DMS79 treated with DMSO at 0.1 percent for 48 hours (cell line): ENCODE measurements around the gene SPC24.

Source experiments
- DNase-seq: peaks from one replicate; lab custom pipeline; 2025; lab: John Stamatoyannopoulos, UW

SPC24 gene, protein sequence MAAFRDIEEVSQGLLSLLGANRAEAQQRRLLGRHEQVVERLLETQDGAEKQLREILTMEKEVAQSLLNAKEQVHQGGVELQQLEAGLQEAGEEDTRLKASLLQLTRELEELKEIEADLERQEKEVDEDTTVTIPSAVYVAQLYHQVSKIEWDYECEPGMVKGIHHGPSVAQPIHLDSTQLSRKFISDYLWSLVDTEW

DNA sequence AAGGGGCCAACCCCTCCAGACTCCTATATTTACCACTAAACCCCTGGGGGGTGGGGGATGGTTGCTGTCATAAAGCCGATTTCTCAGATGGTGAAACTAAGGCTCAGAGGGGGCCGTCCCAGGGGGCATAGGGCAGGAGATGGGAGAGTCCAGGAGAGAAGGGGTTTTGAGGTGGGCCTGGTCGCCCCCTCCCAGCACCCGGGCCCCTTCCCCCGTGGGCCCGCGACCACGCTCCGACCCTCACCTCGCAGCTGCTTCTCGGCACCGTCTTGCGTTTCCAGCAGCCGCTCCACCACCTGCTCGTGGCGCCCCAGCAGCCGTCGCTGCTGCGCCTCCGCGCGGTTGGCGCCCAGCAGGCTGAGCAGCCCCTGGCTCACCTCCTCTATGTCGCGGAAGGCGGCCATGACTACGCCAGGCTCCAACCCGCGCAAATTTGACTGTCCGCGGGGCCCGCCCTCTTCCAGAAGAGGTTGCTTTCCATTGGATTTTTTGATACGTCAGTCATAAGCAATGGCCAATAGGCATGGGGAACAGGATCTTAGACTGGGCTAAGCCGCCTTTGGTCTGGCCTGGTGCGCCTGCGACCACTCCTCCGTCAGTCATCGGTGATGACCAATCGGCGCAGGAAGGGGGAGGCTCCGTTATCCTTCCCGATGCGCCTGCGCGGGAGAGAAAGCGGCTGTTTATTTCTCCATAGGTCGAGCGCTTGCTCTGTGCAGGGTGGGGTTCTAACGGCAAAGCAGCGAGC is at the start of gene SPC24:
TSS of gene SPC24 (minus strand) at position 410 of the 748 bp plus-strand sequence. CDS start at position 404, 6 bp downstream.
- peak; percentile 99 for DNase-seq

DNA sequence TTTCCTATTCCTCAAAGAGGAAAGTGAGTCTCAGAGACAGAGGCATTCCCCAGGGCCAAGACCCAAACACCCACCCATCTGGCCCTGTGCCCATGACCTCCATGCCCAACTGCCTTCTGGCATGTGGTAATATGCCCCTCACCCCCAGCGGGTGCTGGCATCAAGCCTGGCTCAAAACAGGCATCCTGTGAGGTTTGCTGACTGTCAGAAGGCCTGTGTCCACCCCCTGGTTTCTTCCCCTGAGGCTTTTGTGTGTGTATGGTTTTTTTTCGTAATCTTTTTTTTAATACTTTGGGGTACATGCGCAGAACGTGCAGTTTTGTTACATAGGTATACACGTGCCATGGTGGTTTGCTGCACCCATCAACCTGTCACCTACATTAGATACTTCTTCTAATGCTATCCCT is 49.4 kb upstream of the SPC24 start:
- no peak for DNase-seq

DNA sequence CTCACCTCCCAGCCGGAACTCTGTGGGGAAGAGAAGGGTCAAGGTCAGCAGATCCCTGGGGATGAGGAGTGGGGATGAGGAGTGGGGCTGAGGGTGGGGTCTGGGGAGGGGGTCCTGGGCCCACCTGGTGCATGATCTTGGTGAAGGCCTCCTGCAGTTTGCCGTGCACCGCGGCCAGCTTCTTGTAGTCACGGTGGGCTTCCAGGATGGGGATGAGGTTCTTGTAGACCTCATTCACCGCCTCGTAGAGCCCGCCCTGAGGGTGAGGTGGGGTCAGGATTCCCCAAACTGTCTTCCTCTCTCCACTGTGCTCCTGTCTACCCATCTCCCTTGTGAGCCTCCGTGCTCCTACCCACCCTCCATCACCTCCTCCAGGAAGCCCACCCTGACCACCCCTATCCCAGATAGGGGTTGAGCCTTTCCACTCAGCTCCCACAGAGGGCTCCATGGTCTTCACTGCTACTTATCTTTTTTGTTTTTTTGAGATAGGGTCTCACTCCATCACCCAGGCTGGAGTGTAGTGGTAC is 48.6 kb upstream of the SPC24 start:
- no peak for DNase-seq

DNA sequence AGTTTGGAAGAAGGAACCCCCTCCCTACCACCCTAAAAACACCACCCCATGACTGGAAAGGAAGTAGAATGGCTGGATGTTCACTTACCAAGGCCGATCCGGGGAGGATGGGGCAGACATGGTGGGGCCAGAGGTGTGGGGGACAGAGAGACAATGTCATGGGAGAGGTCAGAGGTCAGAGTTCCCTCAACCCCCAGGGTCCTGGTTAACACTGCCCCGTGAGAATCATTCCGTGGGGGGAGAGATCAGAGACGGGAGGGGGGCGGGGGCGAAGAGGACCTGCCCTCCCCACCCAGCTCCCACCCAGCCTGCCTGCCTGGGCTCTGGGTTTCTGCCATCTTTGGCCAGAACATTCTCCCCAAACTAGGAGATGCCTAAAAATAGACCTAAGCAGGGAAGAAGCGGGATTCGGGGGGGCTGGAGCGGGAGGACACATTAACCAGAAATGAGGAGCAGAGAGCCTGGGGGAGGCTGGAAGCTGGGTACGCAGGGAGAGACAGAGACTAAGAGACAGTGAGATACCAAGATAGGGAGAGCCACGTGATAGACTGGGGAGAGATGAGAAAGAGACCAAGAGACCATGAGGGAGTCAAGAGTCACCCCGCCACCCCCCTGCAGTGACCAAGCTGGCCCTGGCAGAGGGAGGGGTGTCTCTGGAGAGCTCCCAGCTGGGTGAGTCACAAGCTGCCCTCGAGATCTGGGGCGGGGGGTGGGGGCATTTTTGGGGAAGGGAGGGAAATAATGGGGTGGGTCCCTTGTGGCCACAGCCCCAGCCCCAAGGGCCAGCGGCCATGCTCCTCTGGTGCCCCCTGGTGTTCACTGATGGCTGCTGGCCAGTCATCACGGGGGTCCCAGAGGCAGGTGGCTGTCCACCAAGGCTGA is 47.9 kb upstream of the SPC24 start:
- DNase-seq = no peak

DNA sequence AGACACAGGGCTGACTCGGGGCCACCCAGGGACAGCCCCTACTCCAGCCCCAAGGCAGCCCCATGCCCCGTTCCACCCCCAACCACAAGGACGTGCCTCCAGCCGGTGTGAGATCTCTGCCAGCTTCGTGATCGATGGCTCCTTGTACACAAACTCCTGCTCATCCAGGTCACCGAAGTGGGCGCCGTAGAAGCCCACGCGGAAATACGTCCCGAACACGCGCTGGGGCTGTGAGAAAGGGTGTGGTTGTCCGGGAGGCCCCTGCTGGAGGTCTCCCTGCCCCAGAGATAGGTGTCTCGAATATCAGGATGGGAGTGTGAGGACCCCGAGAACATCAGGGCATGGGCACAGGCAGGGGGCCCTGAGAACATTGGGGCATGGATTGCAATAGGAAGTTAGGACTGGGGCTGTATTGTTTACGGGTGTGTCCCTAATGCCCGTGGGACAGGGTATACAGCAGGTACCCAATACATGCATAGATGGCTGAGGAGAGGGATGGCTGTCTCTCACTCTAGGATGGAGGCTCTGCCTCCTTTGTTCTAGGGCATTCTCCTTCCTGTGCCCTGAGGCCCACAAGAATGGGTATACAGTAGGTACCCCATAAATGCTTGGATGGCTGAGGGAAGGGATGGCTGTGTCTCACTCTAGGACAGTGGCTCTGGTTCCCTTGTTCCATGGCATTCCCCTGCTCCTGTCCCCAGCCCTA is 47.1 kb upstream of the SPC24 start:
- no peak for DNase-seq

DNA sequence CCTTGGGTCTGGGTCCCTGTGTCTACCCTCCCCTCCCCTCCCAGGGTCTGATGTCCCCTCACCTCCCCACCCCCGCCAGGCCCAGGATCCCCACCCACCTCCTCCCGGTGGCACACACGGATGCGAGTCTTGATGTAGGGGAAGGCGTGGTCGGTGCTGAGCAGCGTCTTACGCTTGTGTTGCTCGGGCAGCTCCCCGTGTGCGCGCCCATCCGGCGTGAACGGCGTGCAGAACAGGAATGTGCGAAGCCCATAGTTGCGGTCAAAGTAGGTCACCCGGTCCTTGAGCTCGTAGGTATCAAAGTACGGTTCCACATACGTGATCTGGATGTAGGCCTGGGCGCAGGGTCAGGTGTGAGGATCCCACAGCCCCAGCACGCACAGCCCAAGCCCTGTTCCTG is 46.2 kb upstream of the SPC24 start:
- no peak for DNase-seq

DNA sequence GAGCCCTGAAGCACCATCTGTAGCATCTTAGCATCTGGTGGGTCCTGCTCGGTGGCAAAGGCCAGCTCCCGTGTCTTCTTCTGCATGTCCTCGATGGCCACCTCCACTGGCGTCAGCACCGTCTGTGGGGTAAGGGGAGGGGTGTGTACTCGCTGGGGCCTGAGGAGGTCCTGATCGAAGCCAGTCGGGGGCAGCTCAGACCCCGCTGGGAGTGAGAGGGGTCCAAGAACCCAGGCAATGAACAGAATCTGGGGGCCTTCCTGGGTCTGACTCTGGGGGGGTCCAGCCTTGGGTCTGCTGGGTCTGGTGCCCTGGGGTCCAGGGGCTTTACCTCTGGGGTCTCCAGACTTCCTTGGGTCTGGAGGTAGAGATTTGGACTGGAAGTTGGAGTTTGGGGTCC is 45.3 kb upstream of the SPC24 start:
- DNase-seq = no peak

DNA sequence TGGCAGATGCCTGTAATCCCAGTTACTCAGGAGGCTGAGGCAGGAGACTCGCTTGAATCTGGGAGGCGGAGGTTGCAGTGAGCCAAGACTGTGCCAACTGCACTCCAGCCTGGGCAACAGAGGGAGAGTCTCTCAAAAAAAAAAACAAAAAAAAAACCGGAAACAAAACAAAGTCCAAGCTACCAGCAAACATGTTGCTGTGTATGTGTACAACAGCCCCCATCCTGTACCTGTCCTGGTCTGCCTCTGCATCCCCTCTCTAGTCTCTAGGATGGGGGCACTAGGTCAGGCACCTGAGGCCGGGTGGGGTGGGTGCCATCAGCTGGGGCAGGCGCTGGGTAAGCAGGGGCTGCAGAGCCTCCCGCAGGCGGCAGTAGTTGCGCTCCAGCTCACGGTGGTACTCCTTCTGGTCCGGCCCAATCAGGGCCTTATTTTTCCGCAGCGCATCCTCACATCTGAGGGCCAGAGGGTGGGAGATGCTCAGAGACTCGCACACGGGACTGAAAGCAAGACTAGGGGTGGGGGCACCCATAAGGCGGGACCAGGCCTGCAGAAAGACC is 44.5 kb upstream of the SPC24 start:
- DNase-seq = no peak

DNA sequence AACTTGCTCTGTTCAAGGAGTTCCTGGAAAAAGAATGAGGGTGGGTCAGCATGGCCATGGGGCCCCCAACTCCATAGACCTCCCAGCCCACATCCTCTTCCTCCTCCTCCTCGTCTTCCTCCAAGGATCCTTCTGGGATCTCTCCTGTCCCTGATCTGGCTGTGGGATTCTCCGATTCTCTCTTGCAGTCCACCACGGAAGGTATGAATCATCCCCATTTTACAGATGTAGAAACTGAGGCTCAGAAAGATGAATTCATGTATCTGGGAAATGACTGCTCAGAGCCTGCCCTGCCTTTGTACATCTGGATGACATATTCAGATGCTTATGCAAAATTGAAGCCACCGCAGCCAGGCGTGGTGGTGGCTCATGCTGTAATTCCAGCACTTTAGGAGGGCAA is 43.9 kb upstream of the SPC24 start:
- DNase-seq = no peak

DNA sequence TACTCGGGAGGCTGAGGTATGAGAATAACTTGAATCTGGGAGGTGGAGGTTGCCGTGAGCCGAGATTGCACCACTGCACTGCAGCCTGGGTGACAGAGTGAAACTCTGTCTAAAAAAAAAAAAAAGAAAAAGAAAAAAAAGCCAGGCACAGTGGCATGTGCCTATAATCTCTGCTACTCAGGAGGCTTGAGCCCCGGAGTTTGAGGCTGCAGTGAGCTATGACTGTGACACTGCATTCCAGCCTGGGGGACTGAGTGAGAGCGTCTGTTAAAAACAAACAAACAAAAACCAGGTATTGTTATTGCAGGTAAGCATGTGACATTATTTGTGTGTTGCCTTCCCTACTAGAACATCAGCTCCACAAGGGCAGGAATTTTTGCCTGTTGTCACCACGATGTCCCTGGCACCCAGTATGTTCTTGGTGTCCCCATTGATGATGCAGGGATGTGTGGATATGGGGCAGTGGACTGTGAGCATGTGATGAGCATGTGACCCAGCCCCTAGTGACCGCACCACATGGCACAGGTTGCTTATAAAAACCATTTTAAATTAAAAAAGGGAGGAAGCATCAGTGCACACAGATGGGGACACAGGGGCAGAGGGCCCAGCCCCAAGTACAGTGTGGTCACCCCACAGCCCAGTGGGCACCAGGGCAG is 43.3 kb upstream of the SPC24 start:
- no peak for DNase-seq

DNA sequence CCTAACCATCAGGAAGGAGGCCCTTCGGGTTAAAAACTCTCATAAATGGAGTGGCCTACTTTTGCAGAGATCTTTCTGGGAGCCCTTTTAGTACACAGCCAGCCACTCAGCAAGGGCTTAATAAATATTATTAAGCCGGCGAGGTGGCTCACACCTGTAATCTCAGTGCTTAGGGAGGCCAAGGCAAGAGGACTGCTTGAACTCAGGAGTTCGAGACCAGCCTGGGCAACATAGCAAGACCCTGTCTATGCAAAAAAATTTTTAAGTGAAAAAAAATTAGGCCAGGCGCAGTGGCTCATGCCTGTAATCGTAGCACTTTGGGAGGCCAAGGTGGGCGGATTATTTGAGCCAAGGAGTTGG is 42.6 kb upstream of the SPC24 start:
- no peak for DNase-seq

DNA sequence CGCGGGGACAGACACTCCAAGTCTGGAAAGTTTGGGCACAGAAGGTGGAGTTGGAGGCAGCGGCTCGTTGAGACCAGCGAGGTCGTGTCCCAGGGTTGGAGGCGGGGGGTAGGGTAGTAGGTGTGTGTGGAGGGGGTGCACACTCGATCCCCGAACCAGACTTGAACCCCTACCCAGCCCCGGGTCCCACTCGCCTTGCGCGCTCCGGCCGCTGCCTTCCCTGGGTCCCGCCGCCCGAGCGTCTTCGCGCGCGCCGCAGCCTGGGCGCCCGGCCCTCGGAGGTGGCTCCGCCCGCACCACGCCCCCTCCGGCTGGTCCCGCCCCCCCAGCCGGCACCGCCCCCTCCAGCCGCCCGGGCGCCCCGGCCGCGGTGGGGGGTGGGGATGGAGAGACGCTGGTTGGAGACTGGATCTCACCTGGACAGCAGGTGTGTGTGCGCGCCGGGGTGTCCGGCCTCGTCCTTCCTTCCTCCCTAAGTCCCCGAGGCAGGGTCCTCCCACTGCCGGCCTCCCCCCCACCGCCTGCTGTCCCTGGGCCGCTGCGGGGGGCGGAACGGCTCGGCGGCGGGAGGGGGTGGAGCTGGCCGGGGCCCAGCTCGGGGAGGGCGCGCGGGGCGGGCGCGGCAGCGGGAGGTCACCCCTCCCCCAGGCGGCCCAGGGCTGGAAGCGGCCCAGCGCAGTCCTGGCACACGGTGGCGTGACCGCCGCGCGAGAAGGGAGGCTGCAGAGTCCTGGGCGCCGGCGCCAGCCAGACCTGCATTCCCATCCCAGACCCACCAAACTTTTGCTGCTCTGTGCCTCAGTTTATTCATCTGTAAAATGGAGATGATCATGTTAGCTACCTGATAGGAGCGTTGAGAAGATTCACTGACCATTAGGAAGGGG is 42.0 kb upstream of the SPC24 start, which contains the start of gene KANK2:
TSS of gene KANK2 (minus strand) at position 255 of the 884 bp plus-strand sequence. CDS start 3,034 bp downstream, outside the sequence.
- peak; percentile 79 for DNase-seq

DNA sequence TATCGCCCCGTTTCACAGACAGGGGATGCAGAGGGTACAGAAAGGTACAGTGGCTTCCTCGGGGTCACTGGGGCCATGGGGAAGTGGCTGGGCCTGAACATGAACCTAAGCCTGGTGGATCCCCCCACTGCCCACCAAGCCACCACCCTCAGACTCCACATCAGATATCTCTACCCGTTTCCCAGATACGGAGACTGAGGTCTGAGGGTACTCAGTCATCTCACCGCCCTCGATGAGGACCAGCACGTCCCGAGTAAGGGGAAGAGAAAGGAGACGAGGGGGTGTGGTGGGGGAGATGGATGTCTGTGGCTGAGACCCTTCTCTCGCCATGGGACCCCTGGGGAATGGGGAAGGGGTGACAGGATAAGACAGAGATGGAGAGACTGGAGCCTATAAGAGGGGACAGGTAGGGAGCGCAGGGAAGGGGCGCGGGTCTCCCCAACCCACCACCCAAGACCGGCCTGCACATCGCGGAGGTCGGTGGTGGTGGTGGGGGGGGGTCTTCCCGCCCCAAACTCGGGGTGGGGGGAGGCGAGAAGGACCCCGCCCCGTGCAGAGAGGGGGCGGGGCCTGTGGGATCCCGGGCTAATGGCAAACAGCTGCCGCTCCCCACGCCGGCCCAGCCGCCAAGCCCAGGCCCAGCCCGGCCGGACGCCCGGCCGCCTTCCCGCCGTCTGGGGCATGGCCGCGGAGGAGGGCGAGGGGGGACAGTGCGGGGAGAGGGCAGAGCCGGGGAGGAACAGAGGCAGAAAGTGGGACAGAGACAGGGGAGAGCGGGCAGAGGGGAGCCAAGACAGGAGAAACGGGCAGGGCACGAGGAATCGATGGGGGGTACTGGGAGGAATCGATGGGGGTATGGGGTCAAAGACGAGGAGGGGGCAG is 41.1 kb upstream of the SPC24 start:
- no peak for DNase-seq

DNA sequence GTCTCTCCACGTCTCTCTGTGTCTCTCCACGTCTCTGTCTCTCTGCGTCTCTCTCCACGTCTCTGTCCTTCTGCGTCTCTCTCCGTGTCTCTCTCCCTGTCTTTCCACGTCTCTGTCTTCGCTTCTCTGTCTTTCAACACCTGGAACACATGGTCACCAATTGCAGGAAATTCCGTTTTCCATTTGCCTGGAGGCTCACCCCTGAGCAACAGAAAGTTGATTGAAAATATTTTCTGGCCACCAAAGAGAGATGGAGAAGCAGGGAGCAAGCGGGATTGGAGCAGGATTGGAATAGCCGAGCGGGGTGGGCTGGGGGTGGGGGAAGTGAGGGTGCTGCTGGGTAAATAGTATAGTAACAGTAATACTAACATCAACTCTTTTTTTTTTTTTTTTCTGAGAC is 40.1 kb upstream of the SPC24 start:
- DNase-seq = no peak

DNA sequence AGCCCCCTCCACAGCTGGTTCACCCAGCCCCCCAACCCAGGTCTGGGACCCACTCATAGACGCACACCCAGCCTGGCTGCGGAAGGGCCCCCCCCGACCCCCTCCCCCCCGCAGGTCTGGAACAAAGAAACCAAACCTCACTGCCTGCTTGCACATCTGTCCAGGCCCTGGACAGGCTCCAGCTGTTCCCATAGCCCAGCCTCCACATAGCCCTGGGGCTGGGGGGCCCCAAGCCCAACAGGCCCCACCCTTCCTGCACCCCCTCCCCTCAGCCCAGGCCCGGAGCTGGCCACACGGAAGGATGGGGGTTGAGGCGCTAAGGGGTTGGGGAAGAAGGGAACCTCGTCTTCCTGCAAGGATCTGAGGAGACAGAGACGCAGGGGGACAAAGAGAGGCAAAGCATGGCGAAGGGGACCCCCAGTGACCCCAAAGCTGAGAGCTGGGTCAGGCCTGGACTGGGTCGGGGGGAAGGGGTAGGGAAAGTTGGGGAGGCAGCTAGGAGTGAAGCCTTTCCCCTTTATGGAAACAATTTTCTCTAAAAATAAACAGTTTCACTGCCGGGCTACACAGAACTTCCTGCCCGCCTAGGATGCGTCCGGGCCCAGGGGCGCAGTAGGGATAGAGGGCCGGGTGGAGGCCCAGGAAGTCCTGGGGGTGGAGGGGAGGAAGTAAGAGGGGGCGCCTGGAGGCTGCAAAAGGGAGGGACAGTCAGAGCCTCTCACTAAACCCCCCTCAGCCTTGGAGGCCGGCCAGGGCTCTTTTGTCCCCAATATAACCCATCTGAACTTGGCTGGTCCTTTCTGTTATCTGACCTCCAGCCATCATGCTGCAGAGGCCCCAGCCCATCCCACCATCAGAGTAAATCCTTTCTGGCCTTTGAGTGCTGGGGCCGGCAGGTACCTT is 39.3 kb upstream of the SPC24 start:
- DNase-seq = no peak

DNA sequence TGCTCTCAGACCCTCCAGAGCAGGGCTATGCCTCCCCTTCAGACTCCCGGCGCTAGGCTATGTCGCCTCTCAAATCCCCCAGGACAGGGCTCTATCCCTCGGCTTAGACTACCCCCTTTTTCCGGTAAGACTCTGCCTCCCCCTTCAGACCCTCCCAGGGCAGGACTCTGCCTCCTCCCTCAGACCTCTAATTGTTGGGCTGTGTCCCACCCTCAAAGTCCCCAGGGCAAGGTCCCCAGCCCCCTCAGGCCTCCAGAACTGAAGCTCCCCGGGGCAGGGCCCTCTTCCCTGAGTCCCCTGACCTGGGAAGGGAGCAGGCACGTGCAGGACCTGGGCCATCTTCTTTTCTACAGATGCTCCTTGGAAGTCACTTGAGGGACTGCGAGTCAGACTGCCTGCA is 38.6 kb upstream of the SPC24 start:
- DNase-seq = no peak

DNA sequence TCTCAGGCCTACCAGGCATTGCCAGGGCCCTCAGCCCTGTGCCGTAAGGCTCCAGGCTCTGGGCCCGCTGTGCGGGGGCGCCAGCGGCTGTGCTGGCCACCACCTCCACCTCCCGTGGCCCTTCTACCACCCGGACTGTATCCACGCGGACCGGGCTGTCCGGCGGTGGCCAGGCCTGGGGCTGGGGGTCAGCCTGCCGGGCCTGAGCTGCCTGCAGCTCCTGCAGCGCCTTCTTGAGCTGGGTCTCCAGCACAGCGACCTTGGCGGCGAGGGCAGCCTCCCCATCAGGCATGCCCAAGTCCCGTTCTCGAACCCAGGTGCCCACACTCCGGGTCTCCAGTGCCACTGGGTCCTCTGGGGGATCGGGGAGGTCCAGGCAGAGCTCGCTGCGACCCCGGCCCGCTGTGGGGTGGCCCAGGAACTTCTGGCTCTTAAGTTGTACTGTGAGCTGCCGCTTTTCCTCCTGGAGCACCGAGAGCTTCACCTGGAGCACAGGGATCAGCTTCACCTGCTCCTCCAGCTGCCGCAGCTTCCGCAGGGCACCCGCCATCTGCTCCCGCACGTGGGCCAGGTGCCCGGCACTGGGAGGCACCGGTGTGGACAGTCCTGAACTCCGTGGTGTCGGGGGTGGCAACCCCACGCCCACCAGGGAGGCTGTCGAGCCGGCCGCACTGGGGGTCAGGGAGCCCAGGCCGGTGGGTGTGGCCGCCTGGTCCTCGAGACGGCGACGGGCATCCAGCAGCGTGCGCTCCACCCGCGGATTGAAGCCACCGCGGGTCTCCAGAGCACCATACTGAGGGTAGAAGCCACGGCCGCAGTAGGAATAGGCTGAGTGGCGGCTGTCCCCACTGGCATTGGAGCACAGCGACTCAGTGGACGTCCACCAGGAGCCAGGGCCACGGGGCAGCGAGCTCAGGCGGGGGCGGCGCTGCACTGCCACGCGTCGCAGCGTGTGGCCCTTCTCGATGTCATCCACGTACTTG is 37.7 kb upstream of the SPC24 start:
- no peak for DNase-seq
